ENCODE measurements around the gene MRNIP.
"Not testable (repeated sequence)": the region's sequence is repeated elsewhere in the genome, so short reads cannot be mapped to it uniquely, and the experiment has no call there.

MRNIP gene

DNA sequence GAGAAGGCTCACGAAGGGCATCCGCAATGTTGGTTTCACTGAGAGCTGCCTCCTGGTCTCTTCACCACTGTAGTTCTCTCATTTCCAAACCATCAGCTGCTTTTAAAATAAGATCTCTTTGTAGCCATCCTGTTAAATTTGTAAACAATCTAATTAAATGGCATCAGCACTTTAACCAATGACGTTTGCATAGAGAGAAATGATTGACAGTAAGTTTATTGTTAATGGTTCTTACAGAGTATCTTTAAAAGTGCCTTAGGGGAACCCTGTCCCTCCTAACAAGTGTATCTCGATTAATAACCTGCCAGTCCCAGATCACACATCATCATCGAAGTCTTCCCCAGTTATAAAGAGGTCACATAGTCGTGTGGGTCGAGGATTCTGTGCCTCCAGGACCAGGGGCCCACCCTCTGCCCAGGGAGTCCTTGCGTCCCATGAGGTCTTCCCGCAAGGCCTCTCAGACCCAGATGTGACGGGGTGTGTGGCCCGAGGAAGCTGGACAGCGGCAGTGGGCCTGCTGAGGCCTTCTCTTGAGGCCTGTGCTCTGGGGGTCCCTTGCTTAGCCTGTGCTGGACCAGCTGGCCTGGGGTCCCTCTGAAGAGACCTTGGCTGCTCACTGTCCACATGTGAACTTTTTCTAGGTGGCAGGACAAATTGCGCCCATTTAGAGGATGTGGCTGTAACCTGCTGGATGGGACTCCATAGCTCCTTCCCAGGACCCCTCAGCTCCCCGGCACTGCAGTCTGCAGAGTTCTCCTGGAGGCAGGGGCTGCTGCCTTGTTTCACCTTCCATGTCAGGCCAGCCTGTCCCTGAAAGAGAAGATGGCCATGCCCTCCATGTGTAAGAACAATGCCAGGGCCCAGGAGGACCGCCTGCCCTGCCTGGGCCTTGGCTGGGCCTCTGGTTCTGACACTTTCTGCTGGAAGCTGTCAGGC lies 21.3 kb downstream of the MRNIP start:
- no peak for DNase-seq

DNA sequence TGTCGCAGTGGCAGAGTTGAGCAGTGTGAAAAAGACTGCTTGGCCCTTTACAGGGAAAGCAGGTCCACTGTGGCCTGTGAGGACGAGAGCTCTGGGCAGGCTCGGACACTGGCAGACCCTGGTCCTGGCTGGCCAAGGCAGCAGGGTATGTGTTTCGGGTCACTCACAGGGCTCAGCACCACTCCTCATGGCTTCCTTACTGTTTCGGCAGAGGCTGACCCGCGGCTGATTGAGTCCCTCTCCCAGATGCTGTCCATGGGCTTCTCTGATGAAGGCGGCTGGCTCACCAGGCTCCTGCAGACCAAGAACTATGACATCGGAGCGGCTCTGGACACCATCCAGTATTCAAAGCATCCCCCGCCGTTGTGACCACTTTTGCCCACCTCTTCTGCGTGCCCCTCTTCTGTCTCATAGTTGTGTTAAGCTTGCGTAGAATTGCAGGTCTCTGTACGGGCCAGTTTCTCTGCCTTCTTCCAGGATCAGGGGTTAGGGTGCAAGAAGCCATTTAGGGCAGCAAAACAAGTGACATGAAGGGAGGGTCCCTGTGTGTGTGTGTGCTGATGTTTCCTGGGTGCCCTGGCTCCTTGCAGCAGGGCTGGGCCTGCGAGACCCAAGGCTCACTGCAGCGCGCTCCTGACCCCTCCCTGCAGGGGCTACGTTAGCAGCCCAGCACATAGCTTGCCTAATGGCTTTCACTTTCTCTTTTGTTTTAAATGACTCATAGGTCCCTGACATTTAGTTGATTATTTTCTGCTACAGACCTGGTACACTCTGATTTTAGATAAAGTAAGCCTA lies 22.2 kb downstream of the MRNIP start:
- DNase-seq: peak; percentile 66

DNA sequence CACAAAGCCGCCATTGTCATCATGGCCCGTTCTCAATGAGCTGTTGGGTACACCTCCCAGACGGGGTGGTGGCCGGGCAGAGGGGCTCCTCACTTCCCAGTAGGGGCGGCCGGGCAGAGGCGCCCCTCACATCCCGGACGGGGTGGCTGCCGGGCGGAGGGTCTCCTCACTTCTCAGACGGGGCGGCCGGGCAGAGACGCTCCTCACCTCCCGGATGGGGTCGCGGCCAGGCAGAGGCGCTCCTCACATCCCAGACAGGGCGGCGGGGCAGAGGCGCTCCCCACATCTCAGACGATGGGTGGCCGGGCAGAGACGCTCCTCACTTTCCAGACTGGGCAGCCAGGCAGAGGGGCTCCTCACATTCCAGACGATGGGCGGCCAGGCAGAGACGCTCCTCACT lies 23.7 kb downstream of the MRNIP start:
- DNase-seq: not testable (repeated sequence)

DNA sequence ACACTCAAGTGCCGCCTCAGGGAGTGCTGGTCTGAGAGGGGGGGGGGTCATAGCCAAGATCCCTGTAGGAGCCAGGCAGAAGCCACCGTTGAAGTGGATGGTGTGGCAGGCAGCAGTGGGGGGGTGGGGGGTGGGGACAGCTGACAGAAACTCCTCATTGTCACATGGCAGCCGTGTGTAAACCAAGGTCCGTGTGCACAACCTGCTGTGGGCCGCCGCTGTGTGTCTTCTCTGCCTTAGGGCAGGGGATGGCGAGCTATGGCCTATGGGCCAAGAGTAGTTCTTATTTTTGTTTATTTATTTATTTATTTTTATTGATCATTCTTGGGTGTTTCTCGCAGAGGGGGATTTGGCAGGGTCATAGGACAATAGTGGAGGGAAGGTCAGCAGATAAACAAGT lies 24.5 kb downstream of the MRNIP start:
- DNase-seq: no peak

DNA sequence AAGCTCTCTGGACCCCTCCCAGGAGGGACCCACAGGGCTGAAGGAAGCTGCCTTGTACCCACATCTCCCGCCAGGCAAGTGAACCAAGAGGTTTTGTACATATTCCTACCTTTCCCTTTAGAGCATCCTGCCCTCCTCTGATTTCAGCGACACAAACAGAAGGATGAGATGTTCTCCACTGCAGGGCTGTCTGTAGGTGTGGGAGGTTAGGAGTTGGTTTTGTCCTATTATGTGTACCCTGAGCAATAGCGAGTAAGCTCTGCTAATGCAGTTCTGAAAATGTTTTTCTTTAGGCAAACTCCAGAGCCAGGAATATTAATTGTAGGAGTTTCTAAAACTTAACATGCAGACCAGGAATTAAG lies 24.9 kb downstream of the MRNIP start:
- no peak for DNase-seq

DNA sequence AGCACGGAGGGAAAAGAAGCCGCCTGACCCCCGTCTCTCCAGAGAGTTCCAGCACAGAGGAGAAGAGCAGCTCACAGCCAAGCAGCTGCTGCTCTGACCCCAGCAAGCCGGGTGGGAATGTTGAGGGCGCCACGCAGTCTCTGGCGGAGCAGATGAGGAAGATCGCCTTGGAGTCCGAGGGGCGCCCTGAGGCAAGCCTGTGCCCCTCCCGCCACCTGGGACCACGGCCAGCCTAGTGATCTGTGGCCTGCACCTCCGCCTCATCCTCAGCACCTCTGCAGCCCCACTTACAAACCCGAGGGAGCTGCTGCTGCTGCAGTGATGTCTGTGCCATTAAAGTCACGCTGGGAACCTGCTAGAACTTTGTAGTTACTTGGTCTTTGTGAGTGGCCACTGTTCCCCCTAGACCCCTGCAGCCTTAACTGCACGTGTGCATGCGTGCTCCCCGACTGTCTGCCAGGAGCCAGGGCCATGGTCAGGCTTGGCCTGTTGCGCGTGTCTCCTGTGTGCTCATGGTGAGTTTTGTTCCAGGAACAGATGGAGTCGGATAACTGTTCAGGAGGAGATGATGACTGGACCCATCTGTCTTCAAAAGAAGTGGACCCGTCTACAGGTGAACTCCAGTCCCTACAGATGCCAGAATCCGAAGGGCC lies 25.4 kb downstream of the MRNIP start:
- DNase-seq: no peak

- DNase-seq: no peak
These were observed 26.4 kb downstream of the MRNIP start for GRCh38 chr5:179832039-179832745.

GRCh38 chr5:179830818-179831468 lies 27.7 kb downstream of the MRNIP start:
- no peak for DNase-seq

GRCh38 chr5:179829732-179830435 lies 28.7 kb downstream of the MRNIP start:
- no peak for DNase-seq

- DNase-seq: no peak
These were observed 29.7 kb downstream of the MRNIP start for GRCh38 chr5:179828756-179829421.

DNA sequence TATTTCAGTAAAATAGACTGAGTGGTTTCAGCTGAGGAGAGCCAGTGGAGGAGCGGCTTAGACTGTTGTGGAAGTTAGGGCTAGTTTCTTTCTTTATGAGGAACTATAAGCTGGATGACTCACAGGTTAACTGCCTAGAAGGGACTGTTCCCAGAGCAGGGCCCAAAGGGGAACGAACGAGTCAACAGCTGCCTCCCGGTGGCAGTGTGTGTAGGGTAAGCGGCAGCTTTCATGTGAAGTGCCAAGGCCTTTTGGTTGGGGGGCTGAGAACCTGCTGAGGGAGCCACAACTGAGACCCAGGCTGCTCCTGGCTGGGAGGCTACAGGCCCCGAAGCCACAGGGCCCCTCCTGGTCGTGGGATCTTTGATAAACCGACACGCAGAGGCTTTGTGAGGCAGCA lies 30.9 kb downstream of the MRNIP start:
- peak; percentile 59 for DNase-seq

DNA sequence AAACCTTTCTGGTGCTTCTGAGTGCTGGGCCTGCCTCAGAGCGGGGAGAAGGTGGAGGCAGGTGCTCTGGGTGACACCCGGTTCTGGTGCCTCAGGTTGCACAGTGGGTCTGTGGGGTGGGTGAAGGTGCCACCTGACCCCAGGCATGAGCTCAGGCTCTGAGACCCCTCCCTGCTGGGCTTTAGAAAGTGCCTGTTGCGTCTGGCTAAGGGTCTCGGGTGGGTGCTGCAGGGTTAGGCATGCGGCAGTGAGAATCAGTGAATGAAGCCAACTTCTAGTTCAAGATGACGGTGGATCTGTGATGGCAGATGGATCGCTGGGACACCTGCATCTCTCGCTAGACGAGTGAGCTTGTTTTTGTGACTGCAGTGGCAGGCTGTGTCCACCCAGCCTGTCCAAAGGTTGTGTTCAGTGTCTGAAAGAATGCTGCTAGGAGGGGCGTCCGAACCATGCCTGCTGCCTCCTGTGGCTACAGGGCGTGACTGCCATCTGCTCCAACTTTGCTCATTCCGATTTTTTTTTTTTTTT lies 32.9 kb downstream of the MRNIP start:
- no peak for DNase-seq

DNA sequence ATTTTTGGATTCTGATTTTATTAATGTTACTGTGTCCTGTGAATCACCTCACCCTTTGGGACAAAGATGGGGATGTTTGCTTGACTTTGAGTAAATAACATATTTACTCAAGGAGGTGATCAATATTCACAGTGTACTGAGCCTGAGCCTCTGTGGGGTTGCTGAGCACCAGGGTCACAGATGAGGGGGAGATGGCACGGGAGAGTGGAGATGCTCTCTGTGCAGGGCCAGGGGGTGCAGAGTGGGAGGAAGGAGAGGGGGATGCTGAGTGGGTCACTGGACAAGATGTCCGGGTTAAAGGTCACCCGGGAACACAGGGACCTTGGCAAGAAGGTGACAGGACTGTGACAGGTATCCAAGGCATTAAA lies 33.9 kb downstream of the MRNIP start:
- DNase-seq: no peak

GRCh38 chr5:179823937-179824744 lies 34.5 kb downstream of the MRNIP start:
- no peak for DNase-seq

GRCh38 chr5:179822444-179822990 lies 36.1 kb downstream of the MRNIP start:
- DNase-seq: no peak

GRCh38 chr5:179822059-179822432 lies 36.6 kb downstream of the MRNIP start:
- DNase-seq: no peak

GRCh38 chr5:179821298-179822058 lies 37.1 kb downstream of the MRNIP start:
- DNase-seq: peak; percentile 92

DNA sequence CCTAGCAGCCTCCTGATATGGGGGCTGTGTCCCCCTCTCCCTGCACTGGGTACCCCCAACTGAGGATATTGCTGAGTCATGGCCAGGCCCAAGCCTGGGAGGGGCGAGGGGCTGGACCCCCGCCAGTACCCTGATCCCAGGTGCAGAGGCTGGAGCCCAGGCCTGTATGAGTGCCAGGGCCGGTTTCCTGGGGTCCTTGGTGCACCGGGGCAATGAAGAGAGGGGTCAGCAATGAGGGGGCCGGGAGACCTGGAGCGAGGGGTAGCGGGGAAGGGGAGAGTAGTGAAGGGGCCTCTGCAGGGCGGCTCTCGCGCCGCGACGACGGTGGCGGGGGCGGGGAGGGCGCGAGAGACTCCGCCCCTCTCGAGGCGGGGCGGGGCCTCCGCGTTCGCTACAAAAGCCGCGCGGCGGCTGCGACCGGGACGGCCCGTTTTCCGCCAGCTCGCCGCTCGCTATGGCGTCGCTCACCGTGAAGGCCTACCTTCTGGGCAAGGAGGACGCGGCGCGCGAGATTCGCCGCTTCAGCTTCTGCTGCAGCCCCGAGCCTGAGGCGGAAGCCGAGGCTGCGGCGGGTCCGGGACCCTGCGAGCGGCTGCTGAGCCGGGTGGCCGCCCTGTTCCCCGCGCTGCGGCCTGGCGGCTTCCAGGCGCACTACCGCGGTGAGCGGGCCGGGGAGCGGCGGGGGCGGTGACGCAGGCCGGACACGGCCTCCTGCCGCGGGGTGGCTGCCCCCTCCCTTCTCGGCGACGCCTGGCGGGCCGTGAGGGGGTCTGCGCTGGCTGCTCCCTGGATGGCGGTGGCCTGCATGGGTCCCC lies 37.9 kb downstream of the MRNIP start, which contains the start of gene SQSTM1:
SQSTM1 (plus strand) TSS at position 423 of the 815 bp plus-strand sequence; CDS start at position 455, 32 bp downstream.
- DNase-seq: peak; percentile 89

Measured in activated CD4-positive, alpha-beta T cell treated with anti-CD3 and anti-CD28 coated beads, Interleukin-10, Interleukin-2, amounts not matched to agents 100 ng/mL and 50 ng/mL, durations not matched to agents 16 hours and 8 hours (primary cell).